RWPE2 (cell line): ENCODE results near the gene ANAPC16.

Source experiments
- ATAC-seq: fragments of 200-7000 bp; cut with Tn5 transposase; 3 replicates; pipeline ENCODE4 v1.9.1; 2021; ENCODE audit warnings: low read depth
- DNase-seq: peaks from one replicate; pipeline ENCODE4 v3.0.0-alpha.2; 2020; ENCODE audit warnings: low spot score
- H3K27ac ChIP-seq: fragments of 450-650 bp; 2 replicates; pipeline ENCODE4 v1.5.1; 2017; ENCODE audit warnings: mild to moderate bottlenecking; ENCODE audit not compliant: poor library complexity, severe bottlenecking
- H3K27me3 ChIP-seq: fragments of 250-450 bp; sonication (Bioruptor Pico); 2 replicates; pipeline ENCODE4 v1.5.1; 2021; ENCODE audit warnings: mild to moderate bottlenecking, moderate library complexity; ENCODE audit not compliant: insufficient read depth, poor library complexity, severe bottlenecking
- H3K36me3 ChIP-seq: fragments of 250-450 bp; sonication (Bioruptor Pico); 2 replicates; pipeline ENCODE4 v1.5.1; 2020; ENCODE audit warnings: low read depth, mild to moderate bottlenecking, moderate library complexity
- H3K4me1 ChIP-seq: fragments of 250-450 bp; sonication (Bioruptor Pico); 2 replicates; pipeline ENCODE4 v1.5.1; 2021; ENCODE audit warnings: mild to moderate bottlenecking, moderate library complexity; ENCODE audit not compliant: insufficient read depth, poor library complexity, severe bottlenecking
- H3K4me3 ChIP-seq: fragments of 250-450 bp; sonication (Bioruptor Pico); 2 replicates; pipeline ENCODE4 v1.5.1; 2021; ENCODE audit warnings: mild to moderate bottlenecking, moderate library complexity; ENCODE audit not compliant: severe bottlenecking
- H3K9me3 ChIP-seq: fragments of 250-450 bp; sonication (Bioruptor Pico); 2 replicates; pipeline ENCODE4 v1.5.1; 2021; ENCODE audit warnings: mild to moderate bottlenecking, moderate library complexity; ENCODE audit not compliant: severe bottlenecking
- TF ChIP-seq, protein P1 (sequence below): fragments of 450-650 bp; IDR thresholded peaks from one replicate; pipeline ENCODE4 v1.5.1; 2017; ENCODE audit warnings: mild to moderate bottlenecking, moderate library complexity; ENCODE audit not compliant: poor library complexity, severe bottlenecking

ANAPC16 gene

DNA sequence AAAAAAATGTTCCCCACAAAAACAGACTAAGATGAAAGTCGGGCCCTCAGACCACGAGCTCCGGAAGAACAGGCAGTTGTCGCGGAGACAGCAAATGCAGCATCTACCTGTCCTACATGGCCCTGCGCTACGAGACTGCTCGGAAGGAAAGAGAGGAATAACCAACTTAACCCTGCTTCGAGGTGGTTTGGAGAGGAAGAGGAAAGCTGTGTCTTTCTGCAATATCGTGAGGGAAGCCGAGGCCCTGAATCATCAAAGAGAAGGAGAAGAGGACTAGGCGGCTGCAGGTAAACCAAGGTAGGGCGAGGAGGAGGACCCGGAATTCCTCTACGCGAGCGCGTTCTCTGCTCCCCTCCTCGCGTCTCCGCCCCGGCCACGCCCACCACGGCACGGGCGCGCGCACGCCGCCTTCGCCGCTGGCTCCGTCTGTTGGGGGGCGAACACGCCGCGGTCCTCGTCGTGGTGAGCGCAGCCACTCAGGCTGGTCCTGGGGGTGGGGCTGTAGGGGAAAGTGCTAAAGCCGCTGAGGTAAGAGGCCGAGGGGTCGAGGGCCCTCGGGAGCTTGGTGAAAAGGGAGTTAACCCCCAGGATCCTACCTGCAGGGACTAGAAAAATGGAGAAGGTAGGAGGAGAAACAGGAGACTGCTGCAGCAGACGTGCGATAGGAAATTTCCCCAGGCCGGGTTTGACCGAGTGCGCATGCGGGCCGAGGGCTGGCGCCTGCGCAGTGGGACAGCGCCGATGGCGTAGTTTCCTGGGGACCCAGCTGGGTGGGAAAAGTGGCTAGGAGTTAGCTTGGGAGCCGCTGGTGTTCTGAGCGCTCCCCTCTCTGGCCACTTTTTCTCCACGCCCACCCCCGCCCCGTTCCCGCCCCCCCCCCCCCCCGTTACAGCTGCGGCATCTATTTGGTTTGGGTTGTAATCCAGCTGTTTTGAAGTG is at the start of gene ANAPC16, which contains the start of gene ASCC1:
Gene ANAPC16, plus strand, starts transcription at position 402 of the 939 bp plus-strand sequence. CDS start 7,903 bp downstream, outside the sequence.
Gene ASCC1, minus strand, starts transcription at position 666 of the 939 bp plus-strand sequence. CDS start 2,978 bp downstream, outside the sequence.
- Histone ChIP-seq H3K27ac (peak within 1 kb of the TSS; percentile 82), H3K4me1 (peaks cover 23% of the 10 kb centered on the region), H3K36me3 (peaks cover 48% of the 10 kb centered on the region), H3K4me3 (peak within 1 kb of the TSS; percentile 74), H3K9me3 (no peaks in the 10 kb centered on the region), H3K27me3 (no peaks in the 10 kb centered on the region)
- ATAC-seq (peak; percentile 81), DNase-seq (peak; percentile 85)
- TF ChIP-seq, protein P1, sequence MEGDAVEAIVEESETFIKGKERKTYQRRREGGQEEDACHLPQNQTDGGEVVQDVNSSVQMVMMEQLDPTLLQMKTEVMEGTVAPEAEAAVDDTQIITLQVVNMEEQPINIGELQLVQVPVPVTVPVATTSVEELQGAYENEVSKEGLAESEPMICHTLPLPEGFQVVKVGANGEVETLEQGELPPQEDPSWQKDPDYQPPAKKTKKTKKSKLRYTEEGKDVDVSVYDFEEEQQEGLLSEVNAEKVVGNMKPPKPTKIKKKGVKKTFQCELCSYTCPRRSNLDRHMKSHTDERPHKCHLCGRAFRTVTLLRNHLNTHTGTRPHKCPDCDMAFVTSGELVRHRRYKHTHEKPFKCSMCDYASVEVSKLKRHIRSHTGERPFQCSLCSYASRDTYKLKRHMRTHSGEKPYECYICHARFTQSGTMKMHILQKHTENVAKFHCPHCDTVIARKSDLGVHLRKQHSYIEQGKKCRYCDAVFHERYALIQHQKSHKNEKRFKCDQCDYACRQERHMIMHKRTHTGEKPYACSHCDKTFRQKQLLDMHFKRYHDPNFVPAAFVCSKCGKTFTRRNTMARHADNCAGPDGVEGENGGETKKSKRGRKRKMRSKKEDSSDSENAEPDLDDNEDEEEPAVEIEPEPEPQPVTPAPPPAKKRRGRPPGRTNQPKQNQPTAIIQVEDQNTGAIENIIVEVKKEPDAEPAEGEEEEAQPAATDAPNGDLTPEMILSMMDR: no peak

DNA sequence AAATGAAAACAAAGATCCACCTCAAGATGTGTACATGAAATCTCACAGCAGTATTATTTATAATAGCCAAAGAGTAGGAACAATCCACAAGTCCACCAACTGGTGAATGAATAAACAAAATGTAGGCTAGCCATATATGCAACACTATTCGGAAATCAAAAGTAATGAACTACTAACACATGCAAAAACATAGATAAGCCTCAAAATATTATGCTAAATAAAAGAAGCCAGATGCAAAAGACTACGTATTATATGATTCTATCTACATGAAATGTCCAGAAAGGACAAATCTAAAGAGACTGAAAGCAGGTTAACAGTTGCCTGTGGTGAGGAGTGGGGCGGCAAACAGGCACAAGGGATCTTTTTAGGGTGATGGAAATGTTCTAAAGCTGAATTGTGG is 48.7 kb upstream of the ANAPC16 start:
- ATAC-seq (no peak), DNase-seq (no peak)
- Histone ChIP-seq H3K4me1 (peaks cover 16% of the 10 kb centered on the region), H3K36me3 (peaks cover 7% of the 10 kb centered on the region; the same call in 1 of the 2 replicates), H3K9me3 (no peaks in the 10 kb centered on the region), H3K27me3 (no peaks in the 10 kb centered on the region), H3K4me3 (no peak overlapping the region), H3K27ac (no peak overlapping the region)
- TF ChIP-seq, protein P1: no peak

DNA sequence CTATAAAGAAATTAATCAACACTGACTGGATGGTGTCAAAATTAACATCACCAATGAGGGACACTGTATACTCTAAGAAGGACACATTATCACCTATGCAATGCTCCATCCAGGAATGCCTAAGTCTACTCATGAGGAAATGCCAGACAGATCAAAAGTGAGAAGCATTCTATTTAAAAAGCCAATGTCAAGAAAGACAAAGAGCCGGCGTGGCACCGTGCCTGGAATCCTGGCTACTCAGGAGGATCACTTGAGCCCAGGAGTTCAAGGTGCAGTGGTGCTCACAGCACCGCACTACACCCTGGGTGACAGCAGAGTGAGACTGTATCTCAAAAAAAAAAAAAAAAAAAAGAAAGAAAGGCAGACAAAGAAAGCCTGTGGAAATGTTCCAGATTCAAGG is 45.5 kb upstream of the ANAPC16 start:
- no peaks in the 10 kb centered on the region; the same call in 1 of the 2 replicates for H3K36me3 ChIP-seq
- no peak overlapping the region for H3K4me3 ChIP-seq
- H3K4me1 ChIP-seq: peaks cover 25% of the 10 kb centered on the region
- TF ChIP-seq, protein P1: no peak
- DNase-seq (no peak), ATAC-seq (peak; percentile 12; the same call in 1 of the 3 replicates)
- H3K27me3 ChIP-seq: no peaks in the 10 kb centered on the region
- no peaks in the 10 kb centered on the region for H3K9me3 ChIP-seq
- H3K27ac ChIP-seq: peak overlapping the region; percentile 80

DNA sequence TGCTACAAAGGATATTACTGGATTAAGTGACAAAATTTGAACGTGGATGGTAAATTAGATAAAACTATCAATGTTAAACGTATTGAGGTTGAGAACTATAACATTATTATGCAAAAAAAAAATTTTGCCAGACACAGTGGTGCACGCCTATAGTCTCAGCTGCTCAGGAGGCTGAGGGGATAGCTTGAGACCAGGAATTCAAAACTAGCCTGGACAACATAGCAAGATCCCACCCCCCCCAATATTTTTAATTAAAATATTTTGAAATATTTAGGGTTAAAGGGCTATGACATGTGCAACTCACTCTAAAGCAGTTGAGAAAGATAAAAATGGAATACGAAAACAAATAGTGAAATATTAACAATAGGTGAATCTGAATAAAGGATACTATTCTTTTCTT is 45.1 kb upstream of the ANAPC16 start:
- DNase-seq (no peak), ATAC-seq (no peak)
- Histone ChIP-seq H3K27me3 (no peaks in the 10 kb centered on the region), H3K36me3 (no peaks in the 10 kb centered on the region; the same call in 1 of the 2 replicates), H3K27ac (peak overlapping the region; percentile 80), H3K4me1 (peaks cover 30% of the 10 kb centered on the region), H3K4me3 (no peak overlapping the region), H3K9me3 (no peaks in the 10 kb centered on the region)
- TF ChIP-seq, protein P1: no peak

DNA sequence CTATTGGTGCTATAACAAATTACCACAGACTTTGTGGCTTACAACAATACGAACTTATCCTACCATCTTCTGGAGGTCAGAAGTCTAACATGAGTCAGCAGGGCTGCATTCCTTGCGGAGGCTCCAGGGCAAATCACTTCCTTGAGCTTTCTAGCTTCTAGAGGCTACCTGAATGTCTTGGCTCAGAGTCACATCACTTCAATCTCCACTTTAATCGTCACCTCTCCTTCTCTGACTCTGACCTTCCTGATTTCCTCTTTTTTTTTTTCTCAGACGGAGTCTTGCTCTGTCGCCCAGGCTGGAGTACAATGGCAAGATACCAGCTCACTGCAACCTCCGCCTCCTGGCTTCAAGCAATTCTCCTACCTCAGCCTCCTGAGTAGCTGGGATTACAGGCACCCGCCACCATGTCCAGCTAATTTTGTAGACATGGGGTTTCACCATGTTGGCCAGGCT is 44.6 kb upstream of the ANAPC16 start:
- peak; percentile 96 for ATAC-seq
- DNase-seq: peak; percentile 79
- peaks cover 32% of the 10 kb centered on the region for H3K4me1 ChIP-seq

More for the DNA sequence above, 44.6 kb upstream of the ANAPC16 start:
- H3K27me3 ChIP-seq: no peaks in the 10 kb centered on the region
- no peak overlapping the region for H3K4me3 ChIP-seq
- H3K27ac ChIP-seq: peak overlapping the region; percentile 80
- H3K9me3 ChIP-seq: no peaks in the 10 kb centered on the region
- TF ChIP-seq, protein P1: peak; percentile 13
- H3K36me3 ChIP-seq: no peaks in the 10 kb centered on the region; the same call in 1 of the 2 replicates
